ENCODE measurements around the gene UMOD. TPM values are rescaled to one million over a fixed set of nuclear protein-coding genes. Genes with fewer than 3 reads are reported as not detected.

Gene UMOD
- total and polyA plus RNA-seq, 7 donors = not detected

GRCh38 chr16:20332411-20332810 lies 20.1 kb downstream of the UMOD start:
- Histone ChIP-seq H3K4me1 (no peaks in the 10 kb centered on the region), H3K27ac (no peak overlapping the region), H3K36me3 (no peaks in the 10 kb centered on the region), H3K27me3 (peaks cover 0 to 4% (median 0%) of the 10 kb centered on the region in 3 donors), H3K4me3 (no peak overlapping the region), H3K9me3 (no peaks in the 10 kb centered on the region)
- WGBS, 2 donors = 91 to 93% methylated on average over 8 of the region's 8 CpGs
- intact Hi-C loops (cut with DNase I) = no loop called here
- no peak for TF ChIP-seq POLR2A (IDR thresholded peaks at IDR 0.05)
- TF ChIP-seq POLR2AphosphoS5 (IDR thresholded peaks at IDR 0.05) = no peak
- TF ChIP-seq, protein P1, sequence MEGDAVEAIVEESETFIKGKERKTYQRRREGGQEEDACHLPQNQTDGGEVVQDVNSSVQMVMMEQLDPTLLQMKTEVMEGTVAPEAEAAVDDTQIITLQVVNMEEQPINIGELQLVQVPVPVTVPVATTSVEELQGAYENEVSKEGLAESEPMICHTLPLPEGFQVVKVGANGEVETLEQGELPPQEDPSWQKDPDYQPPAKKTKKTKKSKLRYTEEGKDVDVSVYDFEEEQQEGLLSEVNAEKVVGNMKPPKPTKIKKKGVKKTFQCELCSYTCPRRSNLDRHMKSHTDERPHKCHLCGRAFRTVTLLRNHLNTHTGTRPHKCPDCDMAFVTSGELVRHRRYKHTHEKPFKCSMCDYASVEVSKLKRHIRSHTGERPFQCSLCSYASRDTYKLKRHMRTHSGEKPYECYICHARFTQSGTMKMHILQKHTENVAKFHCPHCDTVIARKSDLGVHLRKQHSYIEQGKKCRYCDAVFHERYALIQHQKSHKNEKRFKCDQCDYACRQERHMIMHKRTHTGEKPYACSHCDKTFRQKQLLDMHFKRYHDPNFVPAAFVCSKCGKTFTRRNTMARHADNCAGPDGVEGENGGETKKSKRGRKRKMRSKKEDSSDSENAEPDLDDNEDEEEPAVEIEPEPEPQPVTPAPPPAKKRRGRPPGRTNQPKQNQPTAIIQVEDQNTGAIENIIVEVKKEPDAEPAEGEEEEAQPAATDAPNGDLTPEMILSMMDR (IDR thresholded peaks at IDR 0.05) = no peak
- no peak for TF ChIP-seq EP300 (IDR thresholded peaks at IDR 0.05)
- no peak for DNase-seq

DNA sequence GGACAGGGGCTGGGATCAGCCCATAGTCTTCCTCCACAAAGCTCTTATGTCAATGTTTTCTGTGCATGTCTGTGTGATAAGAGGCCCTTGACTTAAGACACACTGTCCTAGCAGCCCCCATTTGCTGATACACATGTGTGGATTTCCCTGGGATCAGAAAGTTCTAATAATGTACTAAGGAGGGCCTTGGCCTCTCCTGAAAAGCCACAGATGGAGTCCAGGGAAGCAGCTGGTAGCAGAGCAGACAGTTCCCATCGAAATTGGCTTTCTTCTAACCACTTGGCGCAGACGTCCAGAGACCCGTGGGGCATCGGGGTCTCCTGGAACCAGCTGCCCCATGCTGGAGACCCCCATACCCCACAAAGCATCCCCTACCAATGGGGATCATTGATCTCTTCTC lies 20.9 kb downstream of the UMOD start:
- TF ChIP-seq POLR2A (IDR thresholded peaks at IDR 0.05) (no peak), EP300 (IDR thresholded peaks at IDR 0.05) (no peak), POLR2AphosphoS5 (IDR thresholded peaks at IDR 0.05) (no peak)
- TF ChIP-seq, protein P1 (IDR thresholded peaks at IDR 0.05) = no peak
- 88 to 89% methylated on average over 5 of the region's 5 CpGs for WGBS, 2 donors
- intact Hi-C loops (cut with DNase I) = no loop called here
- no peak overlapping the region for H3K27ac ChIP-seq
- peaks cover 0 to 4% (median 0%) of the 10 kb centered on the region in 3 donors for H3K27me3 ChIP-seq
- no peaks in the 10 kb centered on the region for H3K9me3 ChIP-seq
- H3K4me3 ChIP-seq = no peak overlapping the region
- no peak for DNase-seq
- H3K4me1 ChIP-seq = no peaks in the 10 kb centered on the region
- no peaks in the 10 kb centered on the region for H3K36me3 ChIP-seq

GRCh38 chr16:20329392-20330138 lies 22.9 kb downstream of the UMOD start:
- Histone ChIP-seq H3K4me1 (no peaks in the 10 kb centered on the region), H3K27ac (no peak overlapping the region), H3K9me3 (no peaks in the 10 kb centered on the region), H3K27me3 (peaks cover 0 to under 1% (median 0%) of the 10 kb centered on the region in 3 donors), H3K36me3 (no peaks in the 10 kb centered on the region), H3K4me3 (no peak overlapping the region)
- intact Hi-C loops (cut with DNase I) = no loop called here
- no peak for DNase-seq
- 83 to 84% methylated on average over 5 of the region's 5 CpGs for WGBS, 2 donors
- TF ChIP-seq POLR2AphosphoS5 (IDR thresholded peaks at IDR 0.05) (no peak), POLR2A (IDR thresholded peaks at IDR 0.05) (no peak), EP300 (IDR thresholded peaks at IDR 0.05) (no peak)
- TF ChIP-seq, protein P1 (IDR thresholded peaks at IDR 0.05) = no peak

DNA sequence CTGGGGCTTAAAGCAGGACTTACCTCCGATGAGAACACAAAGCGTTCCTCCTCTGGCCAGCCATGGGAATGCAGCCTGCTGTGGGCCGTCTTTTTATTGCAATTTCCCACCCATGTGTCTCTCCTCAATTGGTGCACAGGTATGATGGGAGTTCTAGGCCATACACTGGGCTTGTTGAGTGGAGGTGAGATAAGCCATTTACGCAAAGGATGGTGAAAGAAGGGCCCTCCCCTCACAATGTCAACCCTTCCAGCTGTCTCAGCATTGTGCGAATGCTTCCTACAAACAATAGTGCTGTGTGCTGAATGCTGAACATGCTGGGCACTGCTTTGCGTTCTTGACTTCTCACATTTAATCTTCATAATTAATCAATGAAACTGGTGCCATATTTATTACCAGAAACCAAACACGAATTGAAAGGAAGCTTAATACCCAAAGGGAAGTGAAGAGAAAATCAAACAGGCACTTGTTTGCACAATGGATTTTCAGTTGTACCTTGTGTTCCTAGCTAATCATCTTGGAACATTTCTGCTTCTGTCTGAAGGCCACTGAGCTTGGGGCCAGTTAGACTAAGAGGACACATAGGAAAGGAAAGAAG lies 25.0 kb downstream of the UMOD start, which contains the start of gene GP2:
Gene GP2, minus strand, starts transcription at position 70 of the 598 bp plus-strand sequence. CDS start 1,082 bp downstream, outside the sequence.
- WGBS, 2 donors = 78 to 85% methylated on average over 7 of the region's 7 CpGs
- Histone ChIP-seq H3K36me3 (no peaks in the 10 kb centered on the region), H3K27ac (no peak within 1 kb of the TSS), H3K4me1 (no peaks in the 10 kb centered on the region), H3K4me3 (no peak within 1 kb of the TSS), H3K9me3 (no peaks in the 10 kb centered on the region), H3K27me3 (no peaks in the 10 kb centered on the region)
- no peak for TF ChIP-seq POLR2A (IDR thresholded peaks at IDR 0.05)
- TF ChIP-seq EP300 (IDR thresholded peaks at IDR 0.05) = no peak
- TF ChIP-seq, protein P1 (IDR thresholded peaks at IDR 0.05) = no peak
- no peak for TF ChIP-seq POLR2AphosphoS5 (IDR thresholded peaks at IDR 0.05)
- no peak for DNase-seq
- intact Hi-C loops (cut with DNase I) = no loop called here
